ENCODE results near the gene FOCAD.

- TF ChIP-seq CTCF (IDR thresholded peaks at IDR 0.05) (no peak), POLR2A (IDR thresholded peaks at IDR 0.05) (no peak)
Observed at GRCh38 chr9:20853866-20854265, 169.8 kb downstream of the FOCAD start.
